Right lobe of liver (tissue), 4 donors: ENCODE data around the gene TMEM236.

Source experiments
- POLR2A ChIP-seq: fragments of 450-650 bp; IDR thresholded peaks from one replicate; pipeline ENCODE4 v1.6.1; 2017; ENCODE audit warnings: antibody characterized with exemption, mild to moderate bottlenecking
- TF ChIP-seq, protein P1 (sequence below), 4 donors: fragments of 200-600 bp in 3 of 4; fragments of 450-650 bp in 1 of 4; IDR thresholded peaks; one replicate each; pipeline versions ENCODE4 v1.5.1 to v1.8.0; 2016 to 2022; ENCODE audit warnings: antibody characterized with exemption in 4 of 4, mild to moderate bottlenecking in 2 of 4
- donor health status: DM: no; HTN: no; CAD: no.
- donor health status: DM: no; HTN: no; CAD: no.
- donor health status: DM: no; HTN: yes; CAD: no.

GRCh38 chr10:17817790-17818189 is 65.8 kb downstream of the TMEM236 start:
- TF ChIP-seq POLR2A, result no peak
- TF ChIP-seq, protein P1, sequence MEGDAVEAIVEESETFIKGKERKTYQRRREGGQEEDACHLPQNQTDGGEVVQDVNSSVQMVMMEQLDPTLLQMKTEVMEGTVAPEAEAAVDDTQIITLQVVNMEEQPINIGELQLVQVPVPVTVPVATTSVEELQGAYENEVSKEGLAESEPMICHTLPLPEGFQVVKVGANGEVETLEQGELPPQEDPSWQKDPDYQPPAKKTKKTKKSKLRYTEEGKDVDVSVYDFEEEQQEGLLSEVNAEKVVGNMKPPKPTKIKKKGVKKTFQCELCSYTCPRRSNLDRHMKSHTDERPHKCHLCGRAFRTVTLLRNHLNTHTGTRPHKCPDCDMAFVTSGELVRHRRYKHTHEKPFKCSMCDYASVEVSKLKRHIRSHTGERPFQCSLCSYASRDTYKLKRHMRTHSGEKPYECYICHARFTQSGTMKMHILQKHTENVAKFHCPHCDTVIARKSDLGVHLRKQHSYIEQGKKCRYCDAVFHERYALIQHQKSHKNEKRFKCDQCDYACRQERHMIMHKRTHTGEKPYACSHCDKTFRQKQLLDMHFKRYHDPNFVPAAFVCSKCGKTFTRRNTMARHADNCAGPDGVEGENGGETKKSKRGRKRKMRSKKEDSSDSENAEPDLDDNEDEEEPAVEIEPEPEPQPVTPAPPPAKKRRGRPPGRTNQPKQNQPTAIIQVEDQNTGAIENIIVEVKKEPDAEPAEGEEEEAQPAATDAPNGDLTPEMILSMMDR (IDR thresholded peaks at IDR 0.05), result no peak
